Ovary (tissue), 3 donors: ENCODE data around the gene OR4C46.

ENCODE experiments used
- CTCF ChIP-seq, 3 donors: fragments of 450-650 bp in 2 of 3; fragments of 200-600 bp in 1 of 3; IDR thresholded peaks; one replicate each; pipeline versions ENCODE4 v1.5.1 to v1.8.0; 2016 to 2022; ENCODE audit warnings: antibody characterized with exemption in 3 of 3, mild to moderate bottlenecking in 1 of 3
- EP300 ChIP-seq: sonication (generic); formaldehyde crosslinking; IDR thresholded peaks from one replicate; pipeline ENCODE4 v1.6.1; 2017; ENCODE audit warnings: antibody characterized with exemption
- POLR2A ChIP-seq: fragments of 450-650 bp; IDR thresholded peaks from one replicate; pipeline ENCODE4 v1.6.1; 2017; ENCODE audit warnings: antibody characterized with exemption, mild to moderate bottlenecking, moderate library complexity
- donor health status: DM: no; HTN: no; CAD: no.

DNA sequence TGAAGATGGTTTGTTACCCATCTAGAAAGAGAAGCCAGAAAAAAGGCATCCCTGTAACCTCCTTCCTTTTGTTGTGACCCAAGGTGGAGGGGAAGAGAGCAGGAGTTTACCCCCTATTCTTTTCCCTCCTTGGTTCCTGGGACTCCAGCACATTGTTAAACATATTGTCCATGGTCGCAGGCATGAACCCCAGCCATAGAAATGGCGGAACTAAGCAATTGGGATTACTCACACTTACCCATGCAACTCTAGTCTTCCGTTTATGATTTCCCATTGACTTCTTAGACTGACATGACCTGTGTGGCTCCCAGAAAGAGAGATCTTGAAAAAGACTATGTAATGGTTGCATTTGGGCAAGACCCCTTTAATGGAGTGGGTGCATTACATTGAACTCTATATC is 45.4 kb downstream of the OR4C46 start:
- TF ChIP-seq CTCF (IDR thresholded peaks at IDR 0.05), result no peak
- TF ChIP-seq POLR2A, result no peak
- TF ChIP-seq EP300, result no peak
